Metanephros (tissue), 2 donors: ENCODE data around the gene HEXD. TPM values are rescaled to one million over a fixed set of nuclear protein-coding genes. Genes with fewer than 3 reads are reported as not detected.

Source experiments
- small RNA-seq: library from RNA; depleted of rRNA; stranded (forward); fragments of <200 nt; gene quantifications from one replicate; pipeline ENCODE3, GENCODE V24; 2014; ENCODE audit warnings: low replicate concordance
- total RNA-seq: library from RNA; depleted of rRNA; stranded (reverse); fragments of >200 nt; gene quantifications from one replicate; pipeline ENCODE4 v1.2.3, GENCODE V29; 2014

Gene HEXD
- total RNA-seq: 40.5 TPM

DNA sequence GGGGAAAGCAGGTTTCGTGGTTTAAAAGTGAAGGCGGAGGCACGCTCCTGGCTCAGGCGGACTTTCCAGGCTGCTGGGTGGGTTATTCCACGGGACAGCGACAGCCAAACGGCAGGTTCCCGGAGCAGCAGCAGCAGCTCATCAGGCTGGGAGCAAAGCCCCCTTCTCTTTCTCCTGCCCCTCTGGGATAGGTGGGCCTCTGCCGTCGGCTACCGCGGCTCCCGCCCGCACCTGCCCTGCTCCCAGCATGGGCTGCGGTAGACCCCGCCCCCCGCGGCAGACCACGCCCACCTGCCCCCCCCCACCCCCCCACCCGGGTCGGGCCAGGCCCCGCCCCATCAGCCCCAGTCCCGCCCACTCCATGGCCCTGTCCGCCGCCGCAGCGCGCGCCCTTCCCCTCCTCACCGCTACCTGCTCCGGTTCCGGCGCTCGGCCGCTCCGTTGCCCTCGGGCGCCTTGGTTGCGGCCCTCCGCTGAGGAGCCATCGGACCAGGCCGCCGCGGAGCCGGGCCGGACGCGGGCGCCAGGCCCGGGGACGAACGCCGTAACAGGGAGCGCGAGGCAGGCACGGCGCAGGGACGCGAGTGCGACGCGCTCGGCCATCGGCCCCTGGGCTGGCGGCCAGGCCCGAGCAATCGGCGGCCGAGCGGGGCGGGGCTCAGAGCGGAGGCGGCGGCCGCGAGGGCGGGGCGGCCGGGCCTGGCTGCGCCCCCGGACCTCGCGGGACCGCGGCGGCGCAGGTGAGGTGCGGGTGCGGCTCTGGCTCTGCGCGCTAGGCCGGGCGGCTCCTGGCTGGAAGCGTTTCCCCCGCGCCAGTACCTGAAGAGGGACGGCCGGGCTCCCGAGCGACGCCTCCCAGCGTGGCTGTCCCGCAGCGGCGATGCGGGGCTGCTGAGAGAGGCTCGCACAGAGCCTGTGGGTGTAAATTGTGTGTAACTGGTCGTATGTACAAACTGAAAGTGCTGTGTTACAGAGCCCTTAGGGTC is at the start of gene HEXD, which contains the start of gene OGFOD3:
TSS of gene HEXD (plus strand) at position 347 of the 986 bp plus-strand sequence. CDS start 1,453 bp downstream, outside the sequence.
TSS of gene OGFOD3 (minus strand) at position 586 of the 986 bp plus-strand sequence. CDS start at position 485, 101 bp downstream.

GRCh38 chr17:82371333-82372248 is 46.6 kb upstream of the HEXD start, which contains the start of gene UTS2R:
Gene UTS2R, plus strand, starts transcription at chr17:82371765. Its CDS starts 2,560 bp downstream, at chr17:82374325.

DNA sequence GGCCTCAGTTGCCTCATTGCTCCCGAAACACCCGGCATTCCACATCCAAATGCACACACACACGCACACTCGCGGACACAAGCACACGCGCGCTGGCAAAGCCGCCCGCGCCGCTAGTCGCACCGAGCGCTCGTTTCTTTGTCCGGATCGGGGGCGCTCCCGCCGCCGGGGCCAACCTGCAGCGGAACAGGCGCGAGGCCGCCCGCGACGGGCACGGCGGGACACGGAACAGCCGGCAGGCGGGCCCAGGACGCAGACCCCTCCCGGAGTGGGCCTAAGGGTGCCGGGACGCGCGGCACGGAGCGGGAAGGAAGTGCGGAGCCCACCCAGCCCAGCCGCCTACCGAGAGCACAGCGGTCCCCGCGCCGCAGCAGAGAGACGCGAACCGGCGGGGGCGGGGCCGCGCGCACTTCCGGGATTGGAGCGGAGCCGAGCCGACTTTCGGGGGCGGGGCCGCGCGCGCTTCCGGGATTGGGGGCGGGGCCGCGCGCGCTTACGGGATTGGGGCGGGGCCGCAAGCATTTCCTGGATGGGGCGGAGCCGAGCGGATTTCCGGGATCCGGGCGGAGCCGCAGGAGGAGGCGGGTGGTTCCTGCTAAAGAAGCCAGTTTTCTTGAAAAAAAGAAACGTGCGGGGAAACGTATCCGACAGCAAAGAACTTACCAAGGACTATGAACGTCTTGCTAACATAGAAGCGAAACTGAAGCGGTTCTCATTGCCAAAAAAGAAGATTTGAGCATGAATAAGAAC is 32.4 kb downstream of the HEXD start, which contains the start of gene CYBC1:
TSS of gene CYBC1 (minus strand) at position 396 of the 750 bp plus-strand sequence. CDS start 1,498 bp downstream, outside the sequence.

GRCh38 chr17:82458179-82458884 is 40.2 kb downstream of the HEXD start, which contains the start of gene NARF:
Gene NARF, plus strand, starts transcription at chr17:82458741. Its CDS starts 63 bp downstream, at chr17:82458804.

Small RNA genes within 50 kb of the gene (small RNA-seq; reads per million reads assigned to genes)
- gene RF00019: not detected

Other genes starting within 250 kb of the HEXD start
- gene CCDC57, start 205.5 kb upstream of the HEXD start, total RNA-seq: 39.7 TPM
- gene SLC16A3, start 189.3 kb upstream of the HEXD start, total RNA-seq: 35.7 TPM
- 75.4 TPM for gene CSNK1D, start 144.6 kb upstream of the HEXD start, total RNA-seq
- 1.4 TPM for gene CD7, start 100.7 kb upstream of the HEXD start, total RNA-seq
- 3.6 TPM for gene SECTM1, start 84.6 kb upstream of the HEXD start, total RNA-seq
- gene TEX19, start 59.1 kb upstream of the HEXD start, total RNA-seq: not detected
- 0.29 TPM for gene UTS2R, start 46.6 kb upstream of the HEXD start, total RNA-seq
- gene OGFOD3, start 239 bp downstream of the HEXD start, total RNA-seq: 26.9 TPM
- gene CYBC1, start 32.4 kb downstream of the HEXD start, total RNA-seq: 40.9 TPM
- gene NARF, start 40.4 kb downstream of the HEXD start, total RNA-seq: 50.8 TPM
- 38.5 TPM for gene FOXK2, start 101.4 kb downstream of the HEXD start, total RNA-seq
- 89.1 TPM for gene WDR45B, start 230.1 kb downstream of the HEXD start, total RNA-seq